Immature natural killer cell (primary cell): ENCODE measurements around the gene LMF1. TPM values are rescaled to one million over a fixed set of nuclear protein-coding genes. Genes with fewer than 3 reads are reported as not detected.
"Not testable (repeated sequence)": the region's sequence is repeated elsewhere in the genome, so short reads cannot be mapped to it uniquely, and the experiment has no call there.

Experiments
- DNase-seq, 3 donors: peaks; one replicate each; pipeline ENCODE4 v3.0.0; 2022; ENCODE audit warnings: mixed read lengths in 1 of 3
- H3K27ac Mint-ChIP-seq, 6 donors: one replicate each; pipeline ENCODE4 v1.8.0; 2020; ENCODE audit warnings: mixed read lengths in 6 of 6, mild to moderate bottlenecking in 5 of 6, inconsistent platforms in 4 of 6, moderate library complexity in 3 of 6
- H3K27me3 Mint-ChIP-seq, 3 donors: one replicate each; pipeline ENCODE4 v1.8.0; 2020 to 2021; ENCODE audit warnings: low read depth in 3 of 3, mild to moderate bottlenecking in 3 of 3, mixed read lengths in 3 of 3, moderate library complexity in 3 of 3, inconsistent platforms in 1 of 3
- H3K36me3 Mint-ChIP-seq, 3 donors: one replicate each; pipeline ENCODE4 v1.8.0; 2020; ENCODE audit warnings: mixed read lengths in 3 of 3, inconsistent platforms in 2 of 3, mild to moderate bottlenecking in 2 of 3
- H3K4me1 Mint-ChIP-seq, 2 donors: one replicate each; pipeline ENCODE4 v1.8.0; 2020; ENCODE audit warnings: inconsistent platforms in 2 of 2, mild to moderate bottlenecking in 2 of 2, mixed read lengths in 2 of 2, moderate library complexity in 1 of 2
- H3K4me3 Mint-ChIP-seq, 5 donors: one replicate each; pipeline ENCODE4 v1.8.0; 2020; ENCODE audit warnings: mild to moderate bottlenecking in 5 of 5, mixed read lengths in 5 of 5, inconsistent platforms in 3 of 5, moderate library complexity in 3 of 5
- H3K9me3 Mint-ChIP-seq, 6 donors: one replicate each; pipeline ENCODE4 v1.8.0; 2020; ENCODE audit warnings: mild to moderate bottlenecking in 6 of 6, mixed read lengths in 6 of 6, inconsistent platforms in 4 of 6, moderate library complexity in 3 of 6
- polyA plus RNA-seq, 3 donors: library from polyadenylated mRNA; unstranded; fragments of 300-500 nt; fragmentation: Illumina TruSeq; gene quantifications; one replicate each; pipeline ENCODE4 v1.2.3, GENCODE V29; 2021

The LMF1 gene
- polyA plus RNA-seq, 3 donors from 2014 or later, result 12.2 to 15.5 (median 12.6) TPM

DNA sequence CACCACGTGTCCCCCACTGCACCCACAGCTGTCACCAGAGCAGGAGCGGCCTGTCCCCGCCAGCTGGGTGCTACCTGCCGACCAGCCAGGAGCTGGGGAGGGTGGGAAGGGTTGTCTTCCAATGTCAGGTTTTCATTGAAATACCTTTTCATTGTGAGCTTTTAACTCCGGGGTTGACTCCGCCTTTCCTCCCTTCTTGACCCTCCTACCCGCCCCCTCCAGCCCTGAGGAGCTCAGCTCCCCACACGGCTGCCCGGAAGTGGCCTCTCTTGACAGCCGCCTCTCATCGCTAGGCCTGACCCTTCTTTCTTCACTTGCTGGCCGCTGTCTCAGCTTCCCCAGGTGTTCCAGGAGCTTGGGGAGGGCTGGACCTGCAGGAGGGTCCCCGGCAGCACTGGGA, 149.0 kb downstream of the LMF1 start:
- peaks cover 4% of the 10 kb centered on the region in 3 donors for H3K27me3 Mint-ChIP-seq
- H3K36me3 Mint-ChIP-seq, result no peaks in the 10 kb centered on the region
- DNase-seq, result no peak
- H3K9me3 Mint-ChIP-seq, result no peaks in the 10 kb centered on the region
- no peak overlapping the region for H3K27ac Mint-ChIP-seq
- peaks cover 1 to 7% of the 10 kb centered on the region in 2 donors for H3K4me1 Mint-ChIP-seq
- H3K4me3 Mint-ChIP-seq, result no peak overlapping the region

DNA sequence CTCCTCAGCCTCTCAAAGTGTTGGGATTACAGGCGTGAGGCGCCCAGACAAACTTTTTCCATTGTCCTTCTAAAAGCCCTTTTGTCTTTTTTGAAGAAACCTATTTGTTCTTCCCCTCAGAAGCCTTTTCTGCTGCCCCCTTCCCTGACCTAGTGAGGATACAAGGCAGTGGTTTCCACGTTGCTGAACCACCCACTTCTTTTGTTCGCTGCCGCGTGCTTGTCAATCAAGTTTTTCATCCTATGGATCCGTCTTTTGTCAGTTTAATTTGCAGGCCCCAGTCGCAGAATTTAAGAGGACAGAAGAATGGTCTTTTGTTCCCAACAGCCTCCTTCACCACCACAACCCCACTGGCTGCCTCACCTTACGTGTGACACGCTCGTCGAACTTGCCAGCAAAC, 150.0 kb downstream of the LMF1 start:
- DNase-seq, result no peak
- peaks cover 1 to 7% of the 10 kb centered on the region in 2 donors for H3K4me1 Mint-ChIP-seq
- peaks cover 4% of the 10 kb centered on the region in 3 donors for H3K27me3 Mint-ChIP-seq
- H3K4me3 Mint-ChIP-seq, result no peak overlapping the region
- no peaks in the 10 kb centered on the region for H3K9me3 Mint-ChIP-seq
- H3K36me3 Mint-ChIP-seq, result no peaks in the 10 kb centered on the region
- no peak overlapping the region for H3K27ac Mint-ChIP-seq

DNA sequence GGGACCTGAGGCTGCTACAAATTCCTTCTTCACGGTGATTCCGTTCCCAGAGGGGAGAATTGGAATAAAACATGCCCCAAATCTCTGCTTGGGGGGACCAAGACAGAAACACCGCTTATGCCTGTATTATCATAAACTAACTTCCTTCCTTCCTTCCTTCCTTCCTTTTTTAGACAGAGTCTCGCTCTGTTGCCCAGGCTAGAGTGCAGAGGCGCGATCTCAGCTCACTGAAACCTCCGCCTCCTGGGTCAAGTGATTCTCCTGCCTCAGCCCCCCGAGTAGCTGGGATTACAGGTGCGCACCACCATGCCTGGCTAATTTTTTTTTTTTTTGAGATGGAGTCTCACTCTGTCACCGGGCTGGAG, 150.8 kb downstream of the LMF1 start:
- H3K4me1 Mint-ChIP-seq, H3K9me3 Mint-ChIP-seq, H3K27ac Mint-ChIP-seq, H3K27me3 Mint-ChIP-seq, H3K36me3 Mint-ChIP-seq, DNase-seq, H3K4me3 Mint-ChIP-seq: not testable (repeated sequence)

DNA sequence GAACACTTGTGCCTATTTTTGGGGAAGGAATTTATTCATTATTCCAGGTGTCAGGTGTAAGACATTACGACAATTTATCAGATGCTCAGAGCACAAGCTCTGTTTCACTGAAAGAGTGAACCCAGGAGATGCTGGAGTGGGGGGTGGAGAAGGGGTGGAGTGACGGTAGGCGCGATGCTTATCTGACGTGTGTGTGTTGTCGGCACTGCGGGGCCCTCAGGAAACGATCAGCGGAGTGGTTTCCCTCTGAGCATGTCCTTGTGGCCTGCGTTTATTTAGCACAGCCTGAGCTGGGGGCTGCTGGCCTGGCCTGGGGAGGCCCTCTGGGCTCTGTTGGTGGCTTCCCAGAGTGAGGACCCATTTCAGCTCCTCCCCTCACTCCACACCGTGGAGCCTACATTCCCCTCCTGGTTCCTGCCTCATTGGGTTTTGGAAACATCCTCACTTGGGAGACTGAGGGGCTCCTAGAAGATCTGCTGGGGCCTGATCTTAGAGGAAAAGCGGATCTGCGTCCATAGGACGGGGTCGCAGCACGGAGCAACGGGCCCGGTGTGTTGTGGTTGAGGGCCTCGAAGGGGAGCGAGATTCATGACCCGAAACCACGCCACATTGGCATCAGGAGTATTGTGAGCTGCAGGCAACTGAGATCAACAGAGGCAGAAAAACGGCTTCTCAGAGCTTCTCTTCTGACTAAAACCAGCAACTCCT, 151.3 kb downstream of the LMF1 start:
- Mint-ChIP-seq H3K9me3 (no peaks in the 10 kb centered on the region), H3K4me1 (peaks cover 1 to 7% of the 10 kb centered on the region in 2 donors), H3K4me3 (no peak overlapping the region), H3K27ac (no peak overlapping the region), H3K36me3 (no peaks in the 10 kb centered on the region), H3K27me3 (peaks cover 2 to 14% (median 4%) of the 10 kb centered on the region in 3 donors)
- no peak for DNase-seq

DNA sequence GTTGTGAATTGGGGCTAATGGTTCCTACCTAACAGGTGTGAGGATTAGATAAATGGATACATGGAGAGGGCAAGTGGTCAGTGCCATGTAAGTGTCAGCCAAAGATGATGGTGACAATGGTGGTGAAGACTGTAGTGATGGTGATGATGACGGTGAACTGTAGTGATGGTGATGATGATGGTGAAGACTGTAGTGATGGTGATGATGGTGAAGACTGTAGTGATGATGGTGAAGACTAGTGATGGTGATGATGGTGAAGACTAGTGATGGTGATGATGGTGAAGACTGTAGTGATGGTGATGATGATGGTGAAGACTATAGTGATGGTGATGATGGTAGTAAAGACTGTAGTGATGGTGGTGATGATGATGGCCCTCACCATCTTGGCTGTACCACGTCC, 152.2 kb downstream of the LMF1 start:
- H3K4me3 Mint-ChIP-seq, result no peak overlapping the region
- H3K9me3 Mint-ChIP-seq, result no peaks in the 10 kb centered on the region
- no peak overlapping the region for H3K27ac Mint-ChIP-seq
- no peak for DNase-seq
- peaks cover 2 to 14% (median 4%) of the 10 kb centered on the region in 3 donors for H3K27me3 Mint-ChIP-seq
- peaks cover 1 to 7% of the 10 kb centered on the region in 2 donors for H3K4me1 Mint-ChIP-seq
- H3K36me3 Mint-ChIP-seq, result no peaks in the 10 kb centered on the region

DNA sequence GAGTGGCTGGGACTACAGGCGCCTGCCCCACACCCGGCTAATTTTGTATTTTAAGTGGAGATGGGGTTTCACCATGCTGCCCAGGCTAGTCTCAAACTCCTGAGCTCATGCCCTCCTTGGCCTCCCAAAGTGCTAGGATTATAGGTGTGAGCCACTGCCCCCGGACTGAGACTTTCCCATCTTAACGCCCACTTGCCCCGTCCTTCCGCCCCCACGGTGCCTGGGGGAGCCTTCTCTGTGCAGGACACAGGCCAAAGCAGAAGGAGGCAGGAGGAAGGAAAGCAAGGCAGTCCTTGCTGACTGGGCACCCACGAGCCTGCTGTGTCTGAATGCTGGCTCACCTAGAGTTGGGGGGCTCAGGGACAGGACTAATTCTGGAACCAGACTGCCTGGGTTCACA, 152.7 kb downstream of the LMF1 start:
- no peak overlapping the region for H3K4me3 Mint-ChIP-seq
- H3K27ac Mint-ChIP-seq, result no peak overlapping the region
- no peaks in the 10 kb centered on the region for H3K36me3 Mint-ChIP-seq
- DNase-seq, result no peak
- H3K27me3 Mint-ChIP-seq, result peaks cover 2 to 14% (median 4%) of the 10 kb centered on the region in 3 donors
- no peaks in the 10 kb centered on the region for H3K9me3 Mint-ChIP-seq
- H3K4me1 Mint-ChIP-seq, result peaks cover 1 to 7% of the 10 kb centered on the region in 2 donors

DNA sequence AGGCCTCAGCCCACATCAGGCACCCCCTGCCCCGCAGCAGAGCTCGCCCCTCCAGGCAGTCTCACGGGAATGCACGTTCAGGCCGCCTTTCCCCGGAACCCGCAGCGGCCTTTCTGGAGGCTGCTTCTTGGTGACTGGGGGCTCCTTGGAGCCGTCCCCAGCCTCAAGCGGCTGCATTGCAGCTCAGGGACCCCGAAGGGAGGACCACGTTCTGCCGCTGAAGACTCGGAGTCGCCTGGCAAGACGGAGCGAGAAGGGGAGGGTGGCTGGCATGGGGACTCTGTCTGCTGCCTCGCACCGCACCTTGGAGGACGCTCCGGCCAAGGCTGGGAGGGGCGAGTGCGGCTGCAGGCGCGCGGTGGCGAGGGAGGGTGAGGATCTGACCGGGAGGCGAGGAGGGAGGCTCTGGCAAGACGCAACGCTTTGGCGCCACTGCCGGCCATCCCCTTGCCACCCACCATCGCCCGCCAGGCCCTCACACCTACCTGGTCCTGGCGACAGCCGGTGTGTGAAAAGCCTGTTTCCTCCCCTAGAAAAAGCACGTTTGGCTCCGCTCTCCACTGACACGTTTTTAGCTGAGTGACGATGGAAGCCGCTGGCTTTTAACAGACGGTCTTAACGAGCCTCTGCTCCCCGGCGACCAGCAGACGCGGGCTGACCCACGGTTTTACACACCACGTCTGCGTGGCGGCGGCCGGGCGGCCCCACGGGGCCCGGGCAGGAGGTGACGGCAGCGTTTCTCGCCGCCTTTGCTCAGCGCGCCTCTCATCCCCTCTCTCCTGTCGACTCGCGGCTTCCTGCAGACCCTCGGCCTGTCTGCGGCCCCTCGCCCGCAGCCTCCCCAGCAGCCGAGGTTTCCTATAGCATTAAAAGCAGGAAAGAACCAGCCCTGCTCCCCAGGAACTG, 153.5 kb downstream of the LMF1 start:
- no peak overlapping the region for H3K4me3 Mint-ChIP-seq
- DNase-seq, result no peak
- H3K36me3 Mint-ChIP-seq, result peaks cover 0 to under 1% (median 0%) of the 10 kb centered on the region in 3 donors
- H3K27me3 Mint-ChIP-seq, result peaks cover 2 to 14% (median 8%) of the 10 kb centered on the region in 3 donors
- no peaks in the 10 kb centered on the region for H3K9me3 Mint-ChIP-seq
- peaks cover 1 to 7% of the 10 kb centered on the region in 2 donors for H3K4me1 Mint-ChIP-seq
- H3K27ac Mint-ChIP-seq, result no peak overlapping the region

DNA sequence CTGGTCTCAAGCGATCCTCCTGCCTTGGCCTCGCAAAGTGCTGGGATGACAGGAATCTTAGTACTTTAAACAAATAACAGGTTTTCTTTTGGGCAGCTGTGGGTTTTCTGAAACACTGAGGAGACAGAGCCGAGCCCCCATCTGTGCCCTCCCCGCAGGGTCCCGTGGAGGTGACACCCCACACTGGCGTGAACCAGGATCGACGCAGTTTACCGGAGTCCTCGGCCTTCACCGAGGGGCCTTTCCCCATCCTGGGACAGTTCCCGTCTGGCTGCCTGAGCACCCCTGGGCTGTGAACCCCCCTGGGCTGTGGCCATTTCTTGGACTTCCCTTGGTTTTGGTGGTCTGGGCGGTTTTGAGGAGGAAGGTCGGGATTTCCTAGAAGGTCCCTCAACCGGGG, 154.9 kb downstream of the LMF1 start:
- H3K36me3 Mint-ChIP-seq, result peaks cover 0 to 3% (median 0%) of the 10 kb centered on the region in 3 donors
- no peak overlapping the region for H3K4me3 Mint-ChIP-seq
- DNase-seq, result no peak
- H3K27ac Mint-ChIP-seq, result no peak overlapping the region
- no peaks in the 10 kb centered on the region for H3K9me3 Mint-ChIP-seq
- H3K4me1 Mint-ChIP-seq, result peaks cover 1 to 7% of the 10 kb centered on the region in 2 donors
- peaks cover 5 to 15% (median 9%) of the 10 kb centered on the region in 3 donors for H3K27me3 Mint-ChIP-seq

DNA sequence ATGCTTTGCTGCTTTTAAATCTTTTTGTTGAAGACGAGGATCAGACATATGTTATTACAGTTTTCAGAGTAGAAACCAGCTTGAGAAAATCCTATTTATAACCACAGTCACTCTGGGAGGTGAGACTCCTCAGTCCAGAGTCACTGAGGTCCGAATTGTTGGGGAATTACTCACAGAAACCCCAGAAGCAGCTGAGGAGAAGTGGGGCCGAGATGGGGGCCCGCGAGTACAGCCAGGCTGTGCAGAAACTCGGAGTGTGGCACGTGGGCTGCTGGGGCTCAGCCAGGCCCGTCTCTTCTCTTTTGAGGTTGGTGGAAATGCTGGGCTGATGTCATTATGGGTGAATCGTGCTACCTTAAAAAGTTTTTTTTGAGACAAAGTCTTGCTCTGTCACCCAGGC, 155.8 kb downstream of the LMF1 start:
- no peak for DNase-seq
- no peaks in the 10 kb centered on the region for H3K9me3 Mint-ChIP-seq
- H3K4me3 Mint-ChIP-seq, result no peak overlapping the region
- H3K27me3 Mint-ChIP-seq, result peaks cover 6 to 13% (median 10%) of the 10 kb centered on the region in 3 donors
- H3K27ac Mint-ChIP-seq, result no peak overlapping the region
- H3K36me3 Mint-ChIP-seq, result peaks cover 0 to 3% (median 0%) of the 10 kb centered on the region in 3 donors
- H3K4me1 Mint-ChIP-seq, result peaks cover 1 to 6% of the 10 kb centered on the region in 2 donors

DNA sequence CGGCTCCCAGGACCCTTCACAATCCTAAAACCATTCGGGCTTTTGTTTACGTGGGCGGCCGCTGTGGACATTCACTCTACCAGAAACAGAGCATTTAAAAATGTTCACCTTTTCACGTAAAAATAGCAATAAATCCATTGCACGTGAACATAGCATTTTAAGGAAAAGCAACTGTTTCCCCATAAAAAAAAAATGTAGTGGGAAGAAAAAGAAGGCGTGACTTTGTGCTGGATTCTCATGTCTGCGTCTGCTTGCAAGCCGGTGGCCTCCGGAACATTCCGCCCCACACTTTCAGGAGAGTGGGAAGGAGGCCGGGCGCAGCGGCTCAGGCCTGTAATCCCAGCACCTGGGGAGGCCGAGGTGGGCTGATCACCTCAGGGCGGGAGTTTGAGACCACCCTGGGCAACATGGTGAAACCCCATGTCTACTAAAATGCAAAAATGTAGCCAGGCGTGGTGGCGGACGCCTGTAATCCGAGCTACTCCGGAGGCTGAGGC, 156.8 kb downstream of the LMF1 start:
- DNase-seq, result no peak
- Mint-ChIP-seq H3K4me3 (no peak overlapping the region), H3K4me1 (peaks cover 0 to 4% of the 10 kb centered on the region in 2 donors), H3K27me3 (peaks cover 6 to 13% (median 7%) of the 10 kb centered on the region in 3 donors), H3K27ac (no peak overlapping the region), H3K36me3 (peaks cover 0 to 3% (median 0%) of the 10 kb centered on the region in 3 donors), H3K9me3 (no peaks in the 10 kb centered on the region)

DNA sequence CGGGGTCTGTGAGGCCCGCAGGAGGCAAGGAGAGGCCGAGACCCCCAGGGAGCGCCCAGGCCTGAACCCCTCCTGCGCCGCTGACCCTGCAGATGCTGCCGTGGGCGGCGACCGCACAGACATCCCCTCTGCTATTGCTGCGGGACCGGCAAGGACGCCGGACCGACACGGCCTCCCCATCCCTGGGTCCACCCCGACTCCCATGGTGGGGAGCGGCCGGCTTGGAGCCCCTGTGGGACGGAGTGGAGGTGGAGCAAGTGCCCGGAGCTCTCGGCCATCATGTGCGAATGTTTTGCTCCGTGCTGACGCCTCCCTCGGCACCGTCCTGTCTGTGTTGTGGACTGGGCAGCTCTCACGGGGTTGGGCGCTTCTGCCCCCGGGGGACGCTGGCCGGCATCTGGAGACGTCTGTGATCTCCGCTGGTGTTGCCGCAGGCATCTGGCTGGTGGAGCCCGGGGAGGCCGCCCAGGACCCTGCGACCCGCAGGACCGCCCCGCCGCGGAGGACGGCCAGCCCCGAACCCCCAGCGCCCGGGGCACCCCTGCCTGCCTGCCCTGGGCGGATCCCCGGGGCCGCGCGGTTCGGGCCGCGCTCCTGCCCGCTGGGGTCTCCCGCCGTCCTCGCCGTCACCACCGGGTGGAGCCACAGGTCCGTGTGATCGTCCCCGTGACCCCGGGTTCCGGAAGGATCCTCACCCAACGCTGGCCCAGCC, 157.4 kb downstream of the LMF1 start:
- H3K4me1 Mint-ChIP-seq, result peaks cover 3 to 8% of the 10 kb centered on the region in 2 donors
- H3K27ac Mint-ChIP-seq, result no peak overlapping the region
- H3K9me3 Mint-ChIP-seq, result no peaks in the 10 kb centered on the region
- no peak overlapping the region for H3K4me3 Mint-ChIP-seq
- H3K27me3 Mint-ChIP-seq, result peaks cover 6 to 13% (median 9%) of the 10 kb centered on the region in 3 donors
- peaks cover 0 to 3% (median 0%) of the 10 kb centered on the region in 3 donors for H3K36me3 Mint-ChIP-seq
- no peak for DNase-seq

DNA sequence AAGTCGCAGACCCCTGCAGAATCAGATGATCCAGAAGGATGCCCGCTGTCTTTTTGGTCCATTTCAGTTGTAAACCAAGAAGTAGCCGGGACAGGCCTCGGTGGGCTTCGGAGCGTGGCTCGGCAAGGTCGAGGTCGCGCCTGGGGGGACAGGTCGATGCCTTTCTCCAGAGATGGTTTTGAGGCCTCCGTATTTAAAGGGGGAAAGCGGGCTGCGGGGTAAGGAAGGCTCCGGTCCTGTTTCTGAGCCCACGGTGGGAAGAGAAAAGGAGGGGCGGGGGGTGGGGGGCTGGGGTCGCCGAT, 162.7 kb downstream of the LMF1 start:
- Mint-ChIP-seq H3K4me3 (peak overlapping the region; percentile 93 to 99 (median 96)), H3K36me3 (peaks cover 0 to 3% (median 0%) of the 10 kb centered on the region in 3 donors), H3K4me1 (peaks cover 11 to 17% of the 10 kb centered on the region in 2 donors), H3K27me3 (peaks cover 4 to 11% (median 10%) of the 10 kb centered on the region in 3 donors), H3K27ac (peak overlapping the region; percentile 88 to 97 (median 94)), H3K9me3 (no peaks in the 10 kb centered on the region)
- DNase-seq, result no peak

DNA sequence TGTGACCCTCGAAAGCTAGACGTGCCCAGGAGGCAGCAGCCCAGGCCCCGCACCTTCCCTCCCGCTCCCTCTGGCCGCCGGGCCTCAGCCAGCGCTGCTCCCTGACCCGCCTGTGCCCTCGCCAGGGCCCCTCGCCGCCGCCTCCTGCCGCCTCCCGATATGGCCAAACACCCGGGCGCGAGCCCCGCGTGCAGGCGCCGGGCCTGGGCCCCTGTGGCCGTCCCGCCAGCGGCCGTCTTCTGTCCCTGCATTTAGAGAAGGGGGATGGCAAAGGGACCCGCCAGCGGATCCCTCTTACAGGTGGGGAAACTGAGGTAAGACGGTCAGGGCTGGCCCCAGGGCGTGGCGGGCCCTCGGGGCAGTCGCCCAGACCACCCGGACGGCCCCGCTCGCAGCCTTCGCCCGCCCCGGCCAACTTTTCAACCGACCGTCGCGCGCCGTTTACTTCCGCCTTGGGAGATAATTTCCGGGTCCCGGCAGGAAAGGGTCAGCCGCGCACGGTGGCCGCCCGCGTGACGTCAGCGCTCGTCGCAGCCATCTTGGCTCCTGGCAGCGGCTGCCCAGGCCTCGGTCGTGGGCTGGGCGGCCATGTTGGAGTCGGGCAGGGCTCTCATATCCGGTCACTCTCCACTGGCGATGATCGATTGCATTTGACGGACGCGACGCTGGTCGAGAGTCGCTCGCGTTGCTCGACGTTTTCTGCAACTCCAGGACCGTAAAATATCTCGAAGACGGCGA, 163.3 kb downstream of the LMF1 start:
- Mint-ChIP-seq H3K27me3 (peaks cover 4 to 11% (median 6%) of the 10 kb centered on the region in 3 donors), H3K9me3 (no peaks in the 10 kb centered on the region), H3K36me3 (peaks cover 0 to 3% (median 0%) of the 10 kb centered on the region in 3 donors), H3K4me3 (peak overlapping the region; percentile 93 to 99 (median 96)), H3K27ac (peak overlapping the region; percentile 88 to 97 (median 94)), H3K4me1 (peaks cover 11 to 17% of the 10 kb centered on the region in 2 donors)
- peak; percentile 83 to 87 (median 86) for DNase-seq
